Spleen (tissue), 13 donors: ENCODE measurements around the gene ACSM2A. TPM values are rescaled to one million over a fixed set of nuclear protein-coding genes. Genes with fewer than 3 reads are reported as not detected.
"Not testable (repeated sequence)": the region's sequence is repeated elsewhere in the genome, so short reads cannot be mapped to it uniquely, and the experiment has no call there.

ENCODE experiments used
- DNase-seq: peaks from one replicate; pipeline ENCODE4 v3.0.0-alpha.2; 2020
- H3K27ac ChIP-seq, 8 donors: fragments of 200-600 bp; sonication (generic) in 7 of 8; 1 replicate in 4 of 8; 2 replicates in 4 of 8; pipeline versions ENCODE4 v1.5.0 to v1.8.0; 2016 to 2021; ENCODE audit warnings: inconsistent platforms in 4 of 8, mild to moderate bottlenecking in 4 of 8, moderate library complexity in 1 of 8
- H3K27me3 ChIP-seq, 7 donors: fragments of 200-600 bp; sonication (generic) in 6 of 7; replicated peaks in 1 of 7; 1 replicate in 4 of 7; 2 replicates in 3 of 7; pipeline versions ENCODE4 v1.5.0 to v1.8.0; 2016 to 2021; ENCODE audit warnings: inconsistent platforms in 3 of 7, mild to moderate bottlenecking in 1 of 7
- H3K36me3 ChIP-seq, 6 donors: fragments of 200-600 bp; sonication (generic) in 5 of 6; 1 replicate in 4 of 6; 2 replicates in 2 of 6; pipeline versions ENCODE4 v1.5.0 to v1.8.0; 2016 to 2021; ENCODE audit warnings: inconsistent platforms in 2 of 6
- H3K4me1 ChIP-seq, 6 donors: fragments of 200-600 bp; sonication (generic) in 5 of 6; 1 replicate in 3 of 6; 2 replicates in 3 of 6; pipeline versions ENCODE4 v1.5.0 to v1.8.0; 2016 to 2021; ENCODE audit warnings: inconsistent platforms in 3 of 6
- H3K4me3 ChIP-seq, 8 donors: fragments of 200-600 bp; sonication (generic) in 7 of 8; 1 replicate in 4 of 8; 2 replicates in 4 of 8; pipeline versions ENCODE4 v1.5.0 to v1.8.0; 2016 to 2021; ENCODE audit warnings: inconsistent platforms in 4 of 8, mild to moderate bottlenecking in 4 of 8, moderate library complexity in 2 of 8
- H3K9me3 ChIP-seq, 8 donors: fragments of 200-600 bp; sonication (generic) in 7 of 8; 1 replicate in 4 of 8; 2 replicates in 4 of 8; pipeline versions ENCODE4 v1.5.0 to v1.8.0; 2016 to 2021; ENCODE audit warnings: inconsistent platforms in 4 of 8
- CTCF ChIP-seq, 11 experiments: fragments of 200-600 bp in 7 of 11; fragments of 450-650 bp in 4 of 11; sonication (generic) in 4 of 11; IDR thresholded peaks in 8 of 11; conservative IDR thresholded peaks in 3 of 11; 1 replicate in 7 of 11; 2 replicates in 4 of 11; pipeline versions ENCODE4 v1.4.0 to v1.8.0; 2016 to 2021; ENCODE audit warnings: antibody characterized with exemption in 11 of 11, inconsistent platforms in 4 of 11, mild to moderate bottlenecking in 1 of 11
- POLR2A ChIP-seq, 3 donors: fragments of 450-650 bp; IDR thresholded peaks; one replicate each; pipeline ENCODE4 v1.5.1; 2017; ENCODE audit warnings: antibody characterized with exemption in 3 of 3, mild to moderate bottlenecking in 1 of 3
- POLR2AphosphoS5 ChIP-seq, 3 donors: sonication (generic); formaldehyde crosslinking; IDR thresholded peaks; one replicate each; pipeline ENCODE4 v1.5.1; 2017; ENCODE audit warnings: antibody characterized with exemption in 3 of 3
- WGBS, 5 donors: extraction: QIAGEN DNeasy Blood & Tissue Kit in 3 of 5; methylation state at CpG; one replicate each; pipeline versions ENCODE4 v1.1.5 to v1.1.7; 2013 to 2018; 5-methylcytosine and 5-hydroxymethylcytosine counted together
- intact Hi-C: fragments of 100-400 bp; cut with DNase I; formaldehyde crosslinking; loops from one replicate; pipeline ENCODE4 v1.15.0; 2023; ENCODE audit warnings: low total_unique reads
- long read RNA-seq, 2 donors: transcript quantifications; one replicate each; lab custom pipeline, GENCODE V29; 2026
- polyA plus RNA-seq, 3 donors: library from polyadenylated mRNA; stranded (reverse); fragments of 200-250 nt; gene quantifications; one replicate each; pipeline ENCODE4 v1.2.1, GENCODE V29; 2013
- total RNA-seq, 7 donors: library from RNA; depleted of rRNA in 3 of 7; stranded (reverse); fragments of >200 nt in 3 of 7; fragmentation: NEBNext Ultra II Directional in 4 of 7; extraction: Animal tissue kit (Norgen Biotek cat#: 25700) in 4 of 7; gene quantifications; one replicate each; pipeline versions ENCODE4 v1.1.0 to v1.2.1, GENCODE V29; 2016 to 2021
- donor health status: healthy with polysubstance abuse.
- donor health status: DM: no; HTN: no; CAD: no; lungs with moderate emphysema.
- donor health status: DM: no; HTN: no; CAD: no.
- donor health status: Bipolar disorder and iron deficiency.
- donor health status: healthy.
- donor health status: DM: no; HTN: no; CAD: no.
- donor health status: DM: yes; HTN: yes; CAD: no.

Gene ACSM2A
- total RNA-seq (under 1 TPM in 1 of 7 donors, not detected in 6; 0.43 TPM), polyA plus RNA-seq (not detected)
- long read RNA-seq, donor 1 = 0 reads
- long read RNA-seq, donor 2 = 0 reads

- 40 to 62% (median 47%) methylated on average over 1 of the region's 1 CpG; no CpG with 5 or more reads in 2 of the 5 donors for WGBS, 5 donors
- H3K36me3 ChIP-seq, DNase-seq, H3K4me1 ChIP-seq, H3K27ac ChIP-seq, intact Hi-C loops, H3K4me3 ChIP-seq, H3K27me3 ChIP-seq, H3K9me3 ChIP-seq: not testable (repeated sequence)
These were observed at the start of gene ACSM2A for GRCh38 chr16:20451364-20451763. Gene ACSM2A (plus strand): TSS chr16:20451521. CDS start chr16:20460115, 8,594 bp downstream.

- WGBS, 5 donors = 91 to 100% (median 98%) methylated on average over 2 of the region's 2 CpGs
These were observed 48.7 kb upstream of the ACSM2A start for GRCh38 chr16:20402651-20403050.

GRCh38 chr16:20404637-20405036, 46.7 kb upstream of the ACSM2A start, which contains the start of gene PDILT:
Gene PDILT (minus strand): TSS chr16:20404737. CDS start chr16:20399300, 5,437 bp downstream.
- WGBS, 5 donors = 87 to 100% (median 95%) methylated on average over 2 of the region's 2 CpGs
- no peaks in the 10 kb centered on the region for H3K9me3 ChIP-seq
- no peak for DNase-seq

More at GRCh38 chr16:20402651-20403050, 48.7 kb upstream of the ACSM2A start:
- H3K27me3 ChIP-seq = no peaks in the 10 kb centered on the region
- no peak for DNase-seq
- H3K9me3 ChIP-seq = no peaks in the 10 kb centered on the region
- no peaks in the 10 kb centered on the region for H3K36me3 ChIP-seq
- TF ChIP-seq CTCF (IDR thresholded peaks at IDR 0.05 in 8 of 11, conservative IDR thresholded peaks at IDR 0.05 in 3 of 11) (no peak), POLR2A (IDR thresholded peaks at IDR 0.05) (no peak), POLR2AphosphoS5 (IDR thresholded peaks at IDR 0.05) (no peak)
- no peak overlapping the region for H3K4me3 ChIP-seq
- intact Hi-C loops = no loop called here
- H3K27ac ChIP-seq = no peak overlapping the region
- H3K4me1 ChIP-seq = no peaks in the 10 kb centered on the region

GRCh38 chr16:20409398-20410120, 41.8 kb upstream of the ACSM2A start, which contains the start of gene ACSM5:
Gene ACSM5 (plus strand): TSS chr16:20409534. CDS start chr16:20411485, 1,951 bp downstream.
- peak in 1 of 3 donors; percentile 40 for TF ChIP-seq POLR2AphosphoS5 (IDR thresholded peaks at IDR 0.05)
- TF ChIP-seq CTCF (IDR thresholded peaks at IDR 0.05 in 8 of 11, conservative IDR thresholded peaks at IDR 0.05 in 3 of 11) = no peak
- TF ChIP-seq POLR2A (IDR thresholded peaks at IDR 0.05) = no peak
- Histone ChIP-seq H3K27me3 (no peaks in the 10 kb centered on the region), H3K4me1 (peaks cover 0 to 9% (median 0%) of the 10 kb centered on the region in 6 donors), H3K9me3 (no peaks in the 10 kb centered on the region), H3K27ac (peak within 1 kb of the TSS in 5 of 8 donors; percentile 0 to 69 (median 60)), H3K36me3 (no peaks in the 10 kb centered on the region), H3K4me3 (no peak within 1 kb of the TSS)
- intact Hi-C loops = no loop called here
- WGBS, 5 donors = 68 to 85% (median 75%) methylated on average over 6 of the region's 6 CpGs
- DNase-seq = no peak

More at GRCh38 chr16:20404637-20405036, 46.7 kb upstream of the ACSM2A start, which contains the start of gene PDILT:
- TF ChIP-seq CTCF (IDR thresholded peaks at IDR 0.05 in 8 of 11, conservative IDR thresholded peaks at IDR 0.05 in 3 of 11) (no peak), POLR2A (IDR thresholded peaks at IDR 0.05) (no peak), POLR2AphosphoS5 (IDR thresholded peaks at IDR 0.05) (no peak)
- Histone ChIP-seq H3K27ac (no peak within 1 kb of the TSS), H3K4me1 (no peaks in the 10 kb centered on the region), H3K36me3 (no peaks in the 10 kb centered on the region), H3K27me3 (no peaks in the 10 kb centered on the region), H3K4me3 (no peak within 1 kb of the TSS)
- intact Hi-C loops = no loop called here
